ENCODE measurements around the gene KIF26A.

Gene KIF26A

GRCh38 chr14:104212206-104213095, 74.1 kb downstream of the KIF26A start:
- DNase-seq, result peak; percentile 1

GRCh38 chr14:104213301-104214034, 75.1 kb downstream of the KIF26A start:
- peak; percentile 1 for DNase-seq

GRCh38 chr14:104214431-104215218, 76.2 kb downstream of the KIF26A start:
- DNase-seq, result peak; percentile 1

- peak; percentile 54 for DNase-seq
These were observed 77.4 kb downstream of the KIF26A start for GRCh38 chr14:104215706-104216334.

- DNase-seq, result no peak
These were observed 78.1 kb downstream of the KIF26A start for GRCh38 chr14:104216457-104216856.

- no peak for DNase-seq
These were observed 79.3 kb downstream of the KIF26A start for GRCh38 chr14:104217486-104218360.

- no peak for DNase-seq
These were observed 80.2 kb downstream of the KIF26A start for GRCh38 chr14:104218361-104219180.

GRCh38 chr14:104219731-104220214, 81.4 kb downstream of the KIF26A start:
- DNase-seq, result peak; percentile 76

GRCh38 chr14:104220215-104221070, 82.1 kb downstream of the KIF26A start:
- DNase-seq, result peak; percentile 76

GRCh38 chr14:104221071-104221625, 82.8 kb downstream of the KIF26A start:
- no peak for DNase-seq

- no peak for DNase-seq
These were observed 83.4 kb downstream of the KIF26A start for GRCh38 chr14:104221636-104222369.

- DNase-seq, result no peak
These were observed 84.1 kb downstream of the KIF26A start for GRCh38 chr14:104222396-104223036.

GRCh38 chr14:104223101-104224041, 85.0 kb downstream of the KIF26A start:
- DNase-seq, result peak; percentile 76

- no peak for DNase-seq
These were observed 85.7 kb downstream of the KIF26A start for GRCh38 chr14:104224131-104224505.

- DNase-seq, result no peak
These were observed 86.3 kb downstream of the KIF26A start for GRCh38 chr14:104224506-104225277.
